SH-SY5Y (cell line): ENCODE results near the gene PCBP4.

Source experiments
- GATA2 ChIP-seq: IDR thresholded peaks from 2 replicates; pipeline ENCODE4 v1.6.1; 2011; ENCODE audit warnings: mild to moderate bottlenecking, low read depth, low read length
- GATA3 ChIP-seq: IDR thresholded peaks from 2 replicates; pipeline ENCODE4 v1.6.1; 2011; ENCODE audit warnings: low read depth, mild to moderate bottlenecking, low read length, moderate library complexity

GRCh38 chr3:51980253-51980652 is 13.0 kb upstream of the PCBP4 start:
- TF ChIP-seq GATA3 (no peak), GATA2 (no peak)
